ENCODE measurements around the gene MYLK.

GRCh38 chr3:123872621-123873020 is 11.5 kb downstream of the MYLK start:
- TF ChIP-seq CTCF (IDR thresholded peaks at IDR 0.05; ENCODE audit: low read length) (no peak), EZH2 (IDR thresholded peaks at IDR 0.05; ENCODE audit: borderline replicate concordance, low read length) (no peak)

Data from OCI-LY1 (cell line).